Measurements from ENCODE around the gene SLC24A1. TPM values are rescaled to one million over a fixed set of nuclear protein-coding genes. Genes with fewer than 3 reads are reported as not detected.

The SLC24A1 gene
- total and polyA plus RNA-seq, 7 experiments from 2014 or later: 1.9 to 5.6 (median 4.5) TPM

DNA sequence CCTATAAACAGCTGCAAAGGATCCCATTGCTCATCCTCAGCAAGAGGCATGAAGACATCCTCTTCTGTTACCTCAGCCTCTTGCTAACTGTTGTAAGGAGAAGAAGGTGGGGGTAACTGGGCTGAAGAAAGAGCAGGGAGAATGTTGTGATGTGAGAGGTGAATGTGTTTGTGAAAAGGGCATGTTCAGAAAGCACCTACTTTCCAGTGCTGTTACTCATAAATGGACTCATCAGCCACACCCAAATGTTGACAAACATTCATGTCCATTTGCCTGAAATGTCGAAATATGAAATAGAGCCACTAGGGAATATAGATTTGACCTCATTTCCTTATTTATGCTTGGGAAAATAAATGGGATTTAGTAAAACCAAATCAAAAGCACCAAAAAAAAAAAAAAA is 12.6 kb downstream of the SLC24A1 start:
- peaks cover 7 to 26% (median 10%) of the 10 kb centered on the region in 7 donors for H3K4me1 Mint-ChIP-seq
- intact Hi-C loops (cut with micrococcal nuclease): loop anchor here in 1 of 2 donors (10.0 kb wide), 1 partner anchor 450 kb away; no protein-coding TSS in a partner anchor
- H3K27me3 Mint-ChIP-seq: no peaks in the 10 kb centered on the region

DNA sequence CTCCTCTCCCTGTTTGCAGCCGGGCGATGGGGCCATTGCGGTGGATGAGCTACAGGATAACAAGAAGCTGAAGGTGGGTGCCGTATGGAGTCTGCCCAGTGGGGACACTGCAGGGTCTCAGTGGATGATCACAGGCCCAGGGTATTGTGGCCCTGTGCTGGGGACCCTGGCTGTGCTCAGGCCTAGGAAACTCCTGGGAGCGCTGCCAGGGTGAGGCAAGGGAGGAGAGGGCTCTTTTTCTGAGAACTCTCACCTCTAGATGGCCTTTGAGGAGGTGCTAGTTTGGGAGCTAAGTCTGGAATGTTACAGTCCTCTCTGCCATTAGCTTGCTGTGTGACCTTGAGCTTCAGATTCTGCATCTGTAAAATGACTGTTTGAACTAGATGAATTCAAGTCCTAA is 16.4 kb downstream of the SLC24A1 start:
- ChIA-PET POLR2A (interaction anchor here (1.1 kb wide), 1 partner anchor 658 kb away, joined by 3 read pairs; no protein-coding TSS in a partner anchor), CTCF (interaction anchor here (0.8 to 4.0 kb wide), 11 partner anchors 17 to 654 kb away, joined by 3 to 31 read pairs (median 5); partner anchors contain the start of gene RAB11A)
- peak overlapping the region in 1 of 9 donors; percentile 11 for H3K27ac Mint-ChIP-seq
- no peak overlapping the region for H3K4me3 Mint-ChIP-seq
- Histone ChIP-seq H3K27me3 (ENCODE audit: control insufficient read depth in 2 of 2, insufficient read depth in 2 of 2, low read length in 2 of 2) (no peaks in the 10 kb centered on the region), H3K36me3 (ENCODE audit: control insufficient read depth in 2 of 3, insufficient read depth in 3 of 3, low read length in 3 of 3) (no peaks in the 10 kb centered on the region), H3K4me3 (ENCODE audit: low read length) (no peak overlapping the region), H3K9me3 (ENCODE audit: control insufficient read depth in 2 of 3, low read length in 3 of 3) (no peaks in the 10 kb centered on the region), H3K27ac (ENCODE audit: low read depth, low read length) (no peak overlapping the region), H3K4me1 (ENCODE audit: control insufficient read depth in 2 of 2, insufficient read depth in 2 of 2, low read length in 2 of 2) (no peaks in the 10 kb centered on the region)
- H3K27me3 Mint-ChIP-seq: no peaks in the 10 kb centered on the region
- peaks cover 0 to 8% (median 2%) of the 10 kb centered on the region in 5 donors for H3K36me3 Mint-ChIP-seq
- intact Hi-C loops (cut with micrococcal nuclease): loop anchor here (1.0 to 10.0 kb wide), 5 partner anchors 191 to 553 kb away; no protein-coding TSS in a partner anchor
- no peak for DNase-seq
- H3K4me1 Mint-ChIP-seq: peaks cover 7 to 20% (median 10%) of the 10 kb centered on the region in 7 donors
- ATAC-seq: no peak
- H3K9me3 Mint-ChIP-seq: peaks cover 0 to 2% (median 0%) of the 10 kb centered on the region in 11 donors

More for the DNA sequence above, 12.6 kb downstream of the SLC24A1 start:
- H3K9me3 Mint-ChIP-seq: peaks cover 0 to 2% (median 0%) of the 10 kb centered on the region in 11 donors
- ATAC-seq (no peak), DNase-seq (no peak)
- POLR2A ChIA-PET: no interaction called here
- H3K4me1 ChIP-seq (ENCODE audit: control insufficient read depth in 2 of 2, insufficient read depth in 2 of 2, low read length in 2 of 2): peaks cover 0 to 7% of the 10 kb centered on the region in 2 donors
- no peaks in the 10 kb centered on the region for H3K27me3 ChIP-seq (ENCODE audit: control insufficient read depth in 2 of 2, insufficient read depth in 2 of 2, low read length in 2 of 2)
- no peaks in the 10 kb centered on the region for H3K36me3 ChIP-seq (ENCODE audit: control insufficient read depth in 2 of 3, insufficient read depth in 3 of 3, low read length in 3 of 3)
- H3K4me3 Mint-ChIP-seq: no peak overlapping the region
- no peak overlapping the region for H3K27ac ChIP-seq (ENCODE audit: low read depth, low read length)
- no peaks in the 10 kb centered on the region for H3K9me3 ChIP-seq (ENCODE audit: control insufficient read depth in 2 of 3, low read length in 3 of 3)
- CTCF ChIA-PET: no interaction called here
- H3K36me3 Mint-ChIP-seq: peaks cover 0 to 22% (median 2%) of the 10 kb centered on the region in 5 donors
- H3K4me3 ChIP-seq (ENCODE audit: low read length): no peak overlapping the region
- no peak overlapping the region for H3K27ac Mint-ChIP-seq

- no peak overlapping the region for H3K27ac ChIP-seq (ENCODE audit: low read depth, low read length)
- H3K27me3 ChIP-seq (ENCODE audit: control insufficient read depth in 2 of 2, insufficient read depth in 2 of 2, low read length in 2 of 2): no peaks in the 10 kb centered on the region
- CTCF ChIA-PET: interaction anchor here (0.6 to 4.0 kb wide), 12 partner anchors 16 to 653 kb away, joined by 3 to 31 read pairs (median 4); partner anchors contain the start of gene RAB11A
- Mint-ChIP-seq H3K36me3 (peaks cover 0 to 7% (median 2%) of the 10 kb centered on the region in 5 donors), H3K4me3 (peak overlapping the region in 5 of 10 donors; percentile 0 to 60 (median 4)), H3K27ac (peak overlapping the region in 3 of 9 donors; percentile 6 to 15 (median 11)), H3K9me3 (peaks cover 0 to 2% (median 0%) of the 10 kb centered on the region in 11 donors), H3K27me3 (no peaks in the 10 kb centered on the region), H3K4me1 (peaks cover 7 to 19% (median 10%) of the 10 kb centered on the region in 7 donors)
- ATAC-seq: peak; percentile 92
- POLR2A ChIA-PET: interaction anchor here (1.1 to 1.3 kb wide), 2 partner anchors 28 to 658 kb away, joined by 3 read pairs; partner anchors contain the start of gene INTS14
- intact Hi-C loops (cut with micrococcal nuclease): loop anchor here (1.0 to 10.0 kb wide), 5 partner anchors 190 to 553 kb away; no protein-coding TSS in a partner anchor
- no peaks in the 10 kb centered on the region for H3K9me3 ChIP-seq (ENCODE audit: control insufficient read depth in 2 of 3, low read length in 3 of 3)
- peak in 8 of 9 donors; percentile 34 to 75 (median 68) for DNase-seq
- no peaks in the 10 kb centered on the region for H3K36me3 ChIP-seq (ENCODE audit: control insufficient read depth in 2 of 3, insufficient read depth in 3 of 3, low read length in 3 of 3)
- H3K4me1 ChIP-seq (ENCODE audit: control insufficient read depth in 2 of 2, insufficient read depth in 2 of 2, low read length in 2 of 2): no peaks in the 10 kb centered on the region
- no peak overlapping the region for H3K4me3 ChIP-seq (ENCODE audit: low read length)
Observed at GRCh38 chr15:65638681-65639089, 16.9 kb downstream of the SLC24A1 start.

GRCh38 chr15:65639509-65639908 is 17.8 kb downstream of the SLC24A1 start:
- no peaks in the 10 kb centered on the region for H3K27me3 ChIP-seq (ENCODE audit: control insufficient read depth in 2 of 2, insufficient read depth in 2 of 2, low read length in 2 of 2)
- no peak for ATAC-seq
- no peaks in the 10 kb centered on the region for H3K4me1 ChIP-seq (ENCODE audit: control insufficient read depth in 2 of 2, insufficient read depth in 2 of 2, low read length in 2 of 2)
- ChIA-PET CTCF (interaction anchor here (0.6 to 4.0 kb wide), 7 partner anchors 16 to 649 kb away, joined by 3 to 31 read pairs (median 4); partner anchors contain the start of gene RAB11A), POLR2A (interaction anchor here (1.3 kb wide), 1 partner anchor 28 kb away, joined by 3 read pairs; the partner anchor contains the start of gene INTS14)
- H3K9me3 ChIP-seq (ENCODE audit: control insufficient read depth in 2 of 3, low read length in 3 of 3): no peaks in the 10 kb centered on the region
- Mint-ChIP-seq H3K4me3 (no peak overlapping the region), H3K36me3 (peaks cover 0 to 5% (median 0%) of the 10 kb centered on the region in 5 donors), H3K27ac (no peak overlapping the region), H3K9me3 (no peaks in the 10 kb centered on the region), H3K27me3 (no peaks in the 10 kb centered on the region), H3K4me1 (peaks cover 7 to 17% (median 10%) of the 10 kb centered on the region in 7 donors)
- H3K4me3 ChIP-seq (ENCODE audit: low read length): no peak overlapping the region
- no peaks in the 10 kb centered on the region for H3K36me3 ChIP-seq (ENCODE audit: control insufficient read depth in 2 of 3, insufficient read depth in 3 of 3, low read length in 3 of 3)
- DNase-seq: no peak
- intact Hi-C loops (cut with micrococcal nuclease): loop anchor here (2.0 to 10.0 kb wide), 2 partner anchors 189 to 445 kb away; no protein-coding TSS in a partner anchor
- H3K27ac ChIP-seq (ENCODE audit: low read depth, low read length): no peak overlapping the region

DNA sequence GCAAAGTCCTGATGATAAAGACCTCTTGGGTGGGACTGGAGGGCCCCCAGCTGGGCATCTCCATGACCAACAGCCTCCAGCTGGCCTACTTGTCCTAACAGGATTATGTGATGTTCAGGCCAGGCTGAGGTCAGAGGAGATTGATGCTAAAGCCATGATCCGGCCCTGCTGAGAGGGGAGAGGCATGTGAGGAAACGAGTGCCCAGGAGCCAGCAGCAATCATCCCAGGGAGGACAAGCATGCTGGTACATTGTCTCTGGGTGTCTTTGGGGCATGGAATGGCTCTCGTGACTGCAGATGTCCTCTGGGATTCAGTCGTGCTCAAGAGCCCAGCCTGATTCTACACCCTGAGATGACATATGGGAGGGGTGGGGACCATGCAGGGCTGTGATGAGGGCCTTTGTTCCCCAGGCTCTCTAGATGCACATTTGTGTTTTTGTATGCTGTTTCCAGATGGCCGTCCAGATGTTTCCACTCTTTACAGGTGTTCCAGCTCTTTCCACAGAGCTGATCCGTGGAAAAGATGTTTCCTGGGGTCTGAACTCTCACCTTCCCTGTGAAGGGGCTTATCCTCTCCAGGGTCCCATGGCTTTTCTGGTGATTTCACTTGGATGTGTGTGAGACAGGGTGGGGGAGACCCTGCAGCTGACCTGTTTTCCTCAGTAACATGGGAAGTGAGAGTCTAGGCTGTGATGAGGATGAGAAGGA is 20.2 kb downstream of the SLC24A1 start:
- no peaks in the 10 kb centered on the region for H3K27me3 ChIP-seq (ENCODE audit: control insufficient read depth in 2 of 2, insufficient read depth in 2 of 2, low read length in 2 of 2)
- H3K36me3 ChIP-seq (ENCODE audit: control insufficient read depth in 2 of 3, insufficient read depth in 3 of 3, low read length in 3 of 3): no peaks in the 10 kb centered on the region
- no peaks in the 10 kb centered on the region for H3K4me1 ChIP-seq (ENCODE audit: control insufficient read depth in 2 of 2, insufficient read depth in 2 of 2, low read length in 2 of 2)
- H3K27me3 Mint-ChIP-seq: no peaks in the 10 kb centered on the region
- intact Hi-C loops (cut with micrococcal nuclease): no loop called here
- ATAC-seq (no peak), DNase-seq (no peak)
- peak overlapping the region in 2 of 9 donors; percentile 17 to 44 for H3K27ac Mint-ChIP-seq
- H3K9me3 ChIP-seq (ENCODE audit: control insufficient read depth in 2 of 3, low read length in 3 of 3): no peaks in the 10 kb centered on the region
- no peak overlapping the region for H3K27ac ChIP-seq (ENCODE audit: low read depth, low read length)
- no peak overlapping the region for H3K4me3 ChIP-seq (ENCODE audit: low read length)
- H3K9me3 Mint-ChIP-seq: no peaks in the 10 kb centered on the region
- H3K4me1 Mint-ChIP-seq: peaks cover 7 to 17% (median 10%) of the 10 kb centered on the region in 7 donors
- no peak overlapping the region for H3K4me3 Mint-ChIP-seq
- peaks cover 0 to 6% (median 0%) of the 10 kb centered on the region in 5 donors for H3K36me3 Mint-ChIP-seq
- CTCF ChIA-PET: interaction anchor here (0.6 to 4.0 kb wide), 5 partner anchors 11 to 225 kb away, joined by 3 to 31 read pairs (median 3); no protein-coding TSS in a partner anchor
- POLR2A ChIA-PET: no interaction called here

- H3K36me3 Mint-ChIP-seq: peaks cover 0 to 7% (median 0%) of the 10 kb centered on the region in 5 donors
- H3K4me3 Mint-ChIP-seq: no peak overlapping the region
- CTCF ChIA-PET: no interaction called here
- H3K4me1 ChIP-seq (ENCODE audit: control insufficient read depth in 2 of 2, insufficient read depth in 2 of 2, low read length in 2 of 2): no peaks in the 10 kb centered on the region
- peaks cover 7 to 16% (median 10%) of the 10 kb centered on the region in 7 donors for H3K4me1 Mint-ChIP-seq
- no peak overlapping the region for H3K4me3 ChIP-seq (ENCODE audit: low read length)
- H3K9me3 ChIP-seq (ENCODE audit: control insufficient read depth in 2 of 3, low read length in 3 of 3): no peaks in the 10 kb centered on the region
- H3K36me3 ChIP-seq (ENCODE audit: control insufficient read depth in 2 of 3, insufficient read depth in 3 of 3, low read length in 3 of 3): no peaks in the 10 kb centered on the region
- intact Hi-C loops (cut with micrococcal nuclease): no loop called here
- ATAC-seq: no peak
- no peaks in the 10 kb centered on the region for H3K9me3 Mint-ChIP-seq
- POLR2A ChIA-PET: no interaction called here
- no peaks in the 10 kb centered on the region for H3K27me3 Mint-ChIP-seq
- no peaks in the 10 kb centered on the region for H3K27me3 ChIP-seq (ENCODE audit: control insufficient read depth in 2 of 2, insufficient read depth in 2 of 2, low read length in 2 of 2)
- no peak for DNase-seq
- no peak overlapping the region for H3K27ac ChIP-seq (ENCODE audit: low read depth, low read length)
- no peak overlapping the region for H3K27ac Mint-ChIP-seq
Observed at GRCh38 chr15:65642594-65642993, 20.9 kb downstream of the SLC24A1 start.
